GM23248 (cell line): Measurements from ENCODE around the gene ZBTB6. TPM values are rescaled to one million over a fixed set of nuclear protein-coding genes. Genes with fewer than 3 reads are reported as not detected.
"Not testable (repeated sequence)": the region's sequence is repeated elsewhere in the genome, so short reads cannot be mapped to it uniquely, and the experiment has no call there.

Experiments
- DNase-seq: peaks from one replicate; pipeline ENCODE4 v3.0.0-alpha.2; 2015
- H2AFZ ChIP-seq: fragments of 200-600 bp; sonication (generic); 2 replicates; pipeline ENCODE4 v1.6.1; 2016; ENCODE audit warnings: antibody characterized with exemption
- H3F3A ChIP-seq: fragments of 200-600 bp; sonication (generic); 2 replicates; pipeline ENCODE4 v1.6.1; 2016; ENCODE audit warnings: mild to moderate bottlenecking, antibody characterized with exemption, mixed run types; ENCODE audit not compliant: insufficient read depth
- H3K27ac ChIP-seq: fragments of 200-600 bp; sonication (generic); 2 replicates; pipeline ENCODE4 v1.5.1; 2016; ENCODE audit warnings: mild to moderate bottlenecking
- H3K27me3 ChIP-seq: fragments of 200-600 bp; sonication (generic); replicated peaks from 2 replicates; pipeline ENCODE4 v1.6.1; 2016; ENCODE audit warnings: mild to moderate bottlenecking; ENCODE audit not compliant: insufficient read depth
- H3K36me3 ChIP-seq: fragments of 200-600 bp; sonication (generic); 2 replicates; pipeline ENCODE4 v1.6.1; 2016; ENCODE audit warnings: low read depth, mild to moderate bottlenecking
- H3K4me1 ChIP-seq: fragments of 200-600 bp; sonication (generic); 2 replicates; pipeline ENCODE4 v1.6.1; 2016; ENCODE audit warnings: mild to moderate bottlenecking; ENCODE audit not compliant: insufficient read depth
- H3K4me2 ChIP-seq: fragments of 200-600 bp; sonication (generic); one replicate; pipeline ENCODE4 v1.6.1; 2016; ENCODE audit warnings: mild to moderate bottlenecking; ENCODE audit not compliant: unreplicated experiment
- H3K4me3 ChIP-seq: fragments of 200-600 bp; sonication (generic); 2 replicates; pipeline ENCODE4 v1.5.1; 2016; ENCODE audit warnings: mild to moderate bottlenecking
- H3K79me2 ChIP-seq: fragments of 200-600 bp; sonication (generic); 2 replicates; pipeline ENCODE4 v1.6.1; 2016; ENCODE audit warnings: mild to moderate bottlenecking; ENCODE audit not compliant: insufficient read depth
- H3K9ac ChIP-seq: fragments of 200-600 bp; sonication (generic); 2 replicates; pipeline ENCODE4 v1.6.1; 2016; ENCODE audit warnings: mild to moderate bottlenecking
- H3K9me2 ChIP-seq: fragments of 200-600 bp; sonication (generic); 2 replicates; pipeline ENCODE4 v1.6.1; 2016; ENCODE audit warnings: mixed run types, mild to moderate bottlenecking, moderate library complexity; ENCODE audit not compliant: insufficient read depth
- H3K9me3 ChIP-seq: fragments of 200-600 bp; sonication (generic); one replicate; pipeline ENCODE4 v1.6.1; 2017; ENCODE audit warnings: low read depth
- H4K20me1 ChIP-seq: fragments of 200-600 bp; sonication (generic); 2 replicates; pipeline ENCODE4 v1.6.0; 2016; ENCODE audit not compliant: insufficient read depth
- EZH2 ChIP-seq: fragments of 200-600 bp; sonication (generic); IDR thresholded peaks from 2 replicates; pipeline ENCODE4 v1.6.1; 2018; ENCODE audit warnings: antibody characterized with exemption, mild to moderate bottlenecking; ENCODE audit not compliant: insufficient read depth, poor library complexity, severe bottlenecking
- EZH2phosphoT487 ChIP-seq: fragments of 200-600 bp; sonication (generic); IDR thresholded peaks from 2 replicates; pipeline ENCODE4 v1.6.1; 2018; ENCODE audit warnings: antibody characterized with exemption, moderate library complexity, mild to moderate bottlenecking, low read depth; ENCODE audit not compliant: insufficient read depth
- WGBS, 2 experiments: methylation state at CpG; one replicate each; pipeline ENCODE4 v1.1.6; 2015 to 2017; ENCODE audit warnings: low lambda C conversion rate in 2 of 2, low coverage in 1 of 2; ENCODE audit errors: missing lambda C conversion rate in 2 of 2; 5-methylcytosine and 5-hydroxymethylcytosine counted together
- in situ Hi-C: fragments of 300-500 bp; cut with MboI; formaldehyde crosslinking; loops from 2 replicates; pipeline ENCODE4 v1.15.0; 2020
- polyA plus RNA-seq: library from polyadenylated mRNA; unstranded; fragments of >200 nt; fragmentation: Nextera tagmentation; extraction: Ambion mirVana; gene quantifications from 2 replicates; pipeline ENCODE4 v1.2.1, GENCODE V29; 2016
- total RNA-seq: library from RNA; depleted of rRNA; stranded (reverse); fragments of >200 nt; shearing (Covaris generic); gene quantifications from 2 replicates; pipeline ENCODE4 v1.2.3, GENCODE V29; 2014

The ZBTB6 gene
- total and polyA plus RNA-seq, 2 experiments from 2014 or later = 4.4 to 9.8 TPM

- H3K4me1 ChIP-seq = no peaks in the 10 kb centered on the region
- H3K4me2 ChIP-seq = no peak overlapping the region
- peaks cover 22% of the 10 kb centered on the region; the same call in 1 of the 2 replicates for H3F3A ChIP-seq
- no peak overlapping the region for H3K27ac ChIP-seq
- no peak overlapping the region for H3K4me3 ChIP-seq
- no peak overlapping the region for H3K9ac ChIP-seq
- no peaks in the 10 kb centered on the region for H4K20me1 ChIP-seq
- no peaks in the 10 kb centered on the region for H3K27me3 ChIP-seq
- no peak overlapping the region for H2AFZ ChIP-seq
- peaks cover 53% of the 10 kb centered on the region for H3K79me2 ChIP-seq
- TF ChIP-seq EZH2phosphoT487 (no peak), EZH2 (no peak)
- 0 out of 2 replicates have a peak, but pooled peaks cover 3% of the 10 kb centered on the region for H3K36me3 ChIP-seq
- DNase-seq = no peak
- no peaks in the 10 kb centered on the region for H3K9me2 ChIP-seq
- no peaks in the 10 kb centered on the region for H3K9me3 ChIP-seq
- 94 to 98% methylated on average over 2 of the region's 2 CpGs for WGBS, 2 experiments
- in situ Hi-C loops = no loop called here
Measured at GRCh38 chr9:122918310-122918709, 5.2 kb upstream of the ZBTB6 start.

GRCh38 chr9:122912671-122912963 is 506 bp downstream of the ZBTB6 start:
- in situ Hi-C loops = no loop called here
- Histone ChIP-seq H3K4me3 (peak overlapping the region; percentile 95), H3F3A (peaks cover 42% of the 10 kb centered on the region; the same call in 1 of the 2 replicates), H2AFZ (peak overlapping the region; percentile 91), H3K27me3 (no peaks in the 10 kb centered on the region), H3K4me1 (peaks cover 6% of the 10 kb centered on the region), H3K9me2 (no peaks in the 10 kb centered on the region), H3K9me3 (no peaks in the 10 kb centered on the region), H4K20me1 (no peaks in the 10 kb centered on the region), H3K79me2 (peaks cover 59% of the 10 kb centered on the region), H3K4me2 (peak overlapping the region; percentile 90), H3K36me3 (peaks cover 19% of the 10 kb centered on the region), H3K9ac (peak overlapping the region; percentile 94), H3K27ac (peak overlapping the region; percentile 88)
- DNase-seq = no peak
- TF ChIP-seq EZH2phosphoT487 (no peak), EZH2 (no peak)
- WGBS, 2 experiments = 1% methylated on average over 9 of the region's 9 CpGs

- peak overlapping the region; percentile 77 for H3K9ac ChIP-seq
- H2AFZ ChIP-seq = peak overlapping the region; percentile 93
- peaks cover 17% of the 10 kb centered on the region for H3K4me1 ChIP-seq
- in situ Hi-C loops, H3K9me3 ChIP-seq, H3K27me3 ChIP-seq, DNase-seq, H4K20me1 ChIP-seq, H3K9me2 ChIP-seq: not testable (repeated sequence)
- peaks cover 72% of the 10 kb centered on the region for H3K79me2 ChIP-seq
- peak overlapping the region; percentile 71; the same call in 1 of the 2 replicates for H3K4me3 ChIP-seq
- peak overlapping the region; percentile 79 for H3K4me2 ChIP-seq
- H3F3A ChIP-seq = peaks cover 36% of the 10 kb centered on the region
- peaks cover 11% of the 10 kb centered on the region for H3K36me3 ChIP-seq
- 95 to 97% methylated on average over 16 of the region's 16 CpGs for WGBS, 2 experiments
- H3K27ac ChIP-seq = peak overlapping the region; percentile 66
Measured at GRCh38 chr9:122906122-122906521, 7.0 kb downstream of the ZBTB6 start.

- in situ Hi-C loops = no loop called here
- Histone ChIP-seq H3K36me3 (peaks cover 1% of the 10 kb centered on the region), H3K27ac (peak within 1 kb of the TSS; percentile 81), H3K4me3 (peak within 1 kb of the TSS; percentile 95), H3K27me3 (no peaks in the 10 kb centered on the region), H3F3A (peaks cover 44% of the 10 kb centered on the region), H3K4me1 (peaks cover 28% of the 10 kb centered on the region), H3K4me2 (peak within 1 kb of the TSS; percentile 99), H3K79me2 (peaks cover 72% of the 10 kb centered on the region), H3K9ac (peak within 1 kb of the TSS; percentile 96), H3K9me3 (no peaks in the 10 kb centered on the region), H4K20me1 (no peaks in the 10 kb centered on the region), H2AFZ (peak within 1 kb of the TSS; percentile 93), H3K9me2 (no peaks in the 10 kb centered on the region)
- WGBS, 2 experiments = 1% methylated on average over 48 to 55 of the region's 77 CpGs
- DNase-seq = peak; percentile 100
- no peak for TF ChIP-seq EZH2phosphoT487
- TF ChIP-seq EZH2 = no peak
Measured at GRCh38 chr9:122904823-122905710, 8.1 kb downstream of the ZBTB6 start, which contains the start of gene RC3H2. Gene RC3H2, minus strand, starts transcription at chr9:122905359. Its CDS starts 7,850 bp downstream, at chr9:122897509.
